ENCODE measurements around the gene ZNRF2. TPM values are rescaled to one million over a fixed set of nuclear protein-coding genes. Genes with fewer than 3 reads are reported as not detected.

The ZNRF2 gene
- total RNA-seq, 2 experiments from 2014 or later = 9.6 to 10.5 TPM

DNA sequence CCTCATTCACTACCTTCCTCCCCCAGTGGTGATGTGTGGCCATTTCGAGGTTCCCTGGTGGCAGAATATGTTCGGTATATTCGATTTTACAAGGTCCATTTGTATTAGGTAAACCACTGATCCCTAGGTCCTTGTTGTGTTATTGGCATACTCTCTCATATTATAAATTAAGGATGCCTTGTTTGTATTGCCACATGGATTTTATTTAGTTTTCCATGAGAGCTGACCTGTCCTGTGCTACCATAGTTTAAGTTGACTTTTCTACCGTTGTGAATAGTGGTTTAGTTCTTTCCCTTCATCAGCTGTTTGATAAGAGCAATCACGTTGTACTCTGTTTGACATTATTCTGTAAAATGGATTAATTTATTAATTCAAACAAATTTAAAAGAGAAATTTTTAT lies 29.4 kb downstream of the ZNRF2 start:
- H3K4me3 Mint-ChIP-seq = no peak overlapping the region
- no peaks in the 10 kb centered on the region for H3K27me3 Mint-ChIP-seq
- no peak for DNase-seq
- CTCF ChIA-PET = interaction anchor here (0.7 to 1.6 kb wide), 3 partner anchors 9 to 301 kb away, joined by 3 to 5 read pairs (median 4); no protein-coding TSS in a partner anchor
- no peak overlapping the region for H3K27ac Mint-ChIP-seq
- intact Hi-C loops (cut with micrococcal nuclease) = no loop called here
- no peaks in the 10 kb centered on the region for H3K36me3 Mint-ChIP-seq
- peaks cover 65% of the 10 kb centered on the region for H3K4me1 Mint-ChIP-seq (ENCODE audit: low read depth)
- POLR2A ChIA-PET = no interaction called here
- no peaks in the 10 kb centered on the region for H3K9me3 Mint-ChIP-seq

DNA sequence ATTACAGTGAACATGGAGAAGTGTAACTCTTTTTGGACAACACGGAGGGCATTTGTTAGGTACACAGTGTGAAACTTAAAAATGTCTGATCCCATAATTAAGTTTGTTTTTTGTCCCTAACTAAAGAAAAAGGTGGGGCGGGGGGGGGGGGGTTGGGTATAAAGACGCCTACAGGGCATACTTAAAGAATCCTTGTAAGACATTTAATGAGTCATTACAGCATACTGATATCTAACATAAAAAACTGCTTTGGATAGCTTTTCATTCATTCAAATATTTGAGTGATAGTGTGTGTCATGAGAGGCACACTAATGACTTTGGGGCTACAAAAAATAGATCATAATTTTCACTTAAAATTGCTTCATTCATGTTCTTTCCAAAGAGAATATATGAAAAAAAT lies 31.2 kb downstream of the ZNRF2 start:
- no peak overlapping the region for H3K27ac Mint-ChIP-seq

DNA sequence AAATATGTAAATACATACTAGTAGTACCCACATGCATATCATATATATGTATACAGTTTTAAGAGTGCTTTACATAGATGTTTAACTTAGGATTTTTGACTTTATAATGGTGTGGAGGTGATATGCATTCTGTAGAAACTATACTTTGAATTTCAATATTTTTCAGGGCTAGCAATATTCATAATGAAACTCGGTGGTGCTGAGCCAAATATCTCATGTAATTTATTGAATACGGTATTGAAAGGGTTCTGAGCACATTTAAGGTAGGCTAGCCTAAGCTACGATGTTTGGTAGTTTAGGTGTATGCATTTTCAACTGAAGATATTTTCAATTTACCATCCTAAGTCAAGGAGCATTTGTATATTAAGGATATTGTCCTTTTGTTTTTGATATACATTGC lies 36.0 kb downstream of the ZNRF2 start:
- Mint-ChIP-seq H3K9me3 (no peaks in the 10 kb centered on the region), H3K4me1 (ENCODE audit: low read depth) (peaks cover 74% of the 10 kb centered on the region), H3K27ac (no peak overlapping the region), H3K4me3 (no peak overlapping the region), H3K27me3 (no peaks in the 10 kb centered on the region), H3K36me3 (peaks cover 7% of the 10 kb centered on the region)
- intact Hi-C loops (cut with micrococcal nuclease) = loop anchor here (5.0 kb wide), 1 partner anchor 293 kb away; the partner anchor contains the start of genes FKBP14 and PLEKHA8
- POLR2A ChIA-PET = no interaction called here
- CTCF ChIA-PET = no interaction called here
- no peak for DNase-seq

More for the DNA sequence above, 31.2 kb downstream of the ZNRF2 start:
- Mint-ChIP-seq H3K36me3 (no peaks in the 10 kb centered on the region), H3K27me3 (no peaks in the 10 kb centered on the region), H3K4me1 (ENCODE audit: low read depth) (peaks cover 66% of the 10 kb centered on the region), H3K4me3 (no peak overlapping the region), H3K9me3 (no peaks in the 10 kb centered on the region)
- no peak for DNase-seq
- intact Hi-C loops (cut with micrococcal nuclease) = no loop called here
- POLR2A ChIA-PET = no interaction called here
- CTCF ChIA-PET = no interaction called here

DNA sequence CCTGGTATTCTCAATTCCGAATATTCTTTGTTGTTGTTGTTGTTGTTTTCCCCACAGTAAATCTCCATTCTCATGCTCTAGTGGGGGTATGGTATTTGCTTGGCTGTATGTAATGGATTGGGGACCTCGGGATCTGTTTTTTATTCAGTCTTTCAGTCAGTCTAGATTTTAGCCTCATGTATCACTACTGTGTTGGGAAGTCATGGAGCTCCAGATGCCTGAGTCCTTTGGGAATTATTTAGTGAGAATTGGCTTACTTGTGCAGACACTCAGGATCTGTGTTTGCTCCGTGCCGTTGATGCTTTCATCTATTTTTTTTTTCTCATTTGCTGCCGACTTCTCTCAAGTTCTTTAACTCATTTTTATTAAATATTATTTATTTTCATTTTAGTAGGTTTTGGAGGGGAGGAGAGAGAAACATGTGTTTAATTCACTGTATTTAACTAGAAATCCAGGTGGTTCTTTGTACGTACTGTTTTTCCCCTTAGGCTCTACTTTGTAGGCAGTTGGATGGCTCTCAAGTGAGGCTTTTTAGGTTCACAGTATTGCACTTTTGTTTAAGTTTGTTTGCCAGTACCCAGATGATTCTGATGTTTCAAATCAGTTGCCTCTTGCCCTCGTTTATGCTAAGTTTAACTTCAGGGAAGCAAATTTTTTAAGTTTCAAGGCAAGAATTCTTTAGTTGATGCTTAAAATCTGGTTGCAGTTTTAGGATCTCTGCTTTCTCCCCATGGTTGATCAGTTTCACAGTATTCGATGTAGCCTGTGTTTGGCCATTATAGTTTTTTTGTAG lies 36.9 kb downstream of the ZNRF2 start:
- no peak for DNase-seq
- Mint-ChIP-seq H3K4me1 (ENCODE audit: low read depth) (peaks cover 76% of the 10 kb centered on the region), H3K27ac (peak overlapping the region; percentile 86), H3K4me3 (peak overlapping the region; percentile 73), H3K9me3 (no peaks in the 10 kb centered on the region), H3K36me3 (peaks cover 9% of the 10 kb centered on the region), H3K27me3 (no peaks in the 10 kb centered on the region)
- intact Hi-C loops (cut with micrococcal nuclease) = loop anchor here (5.0 kb wide), 1 partner anchor 294 kb away; the partner anchor contains the start of genes FKBP14 and PLEKHA8
- POLR2A ChIA-PET = interaction anchor here (2.5 kb wide), 1 partner anchor 27 kb away, joined by 17 read pairs; no protein-coding TSS in a partner anchor
- CTCF ChIA-PET = no interaction called here

DNA sequence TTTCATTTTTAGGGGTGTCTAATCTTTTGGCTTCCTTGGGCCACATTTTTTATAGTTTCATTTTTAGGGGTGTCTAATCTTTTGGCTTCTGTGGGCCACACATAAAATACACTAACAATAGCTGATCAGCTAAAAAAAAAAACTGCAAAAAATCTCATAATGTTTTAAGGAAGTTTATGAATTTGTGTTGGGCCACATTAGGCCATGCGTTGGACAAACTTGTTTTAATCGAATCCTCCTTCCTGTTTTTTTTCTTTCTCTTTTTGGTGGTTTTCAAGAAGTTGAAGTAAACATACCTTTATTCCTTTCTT lies 37.4 kb downstream of the ZNRF2 start:
- DNase-seq = no peak
- peak overlapping the region; percentile 86 for H3K27ac Mint-ChIP-seq
- H3K4me3 Mint-ChIP-seq = peak overlapping the region; percentile 73
- H3K4me1 Mint-ChIP-seq (ENCODE audit: low read depth) = peaks cover 76% of the 10 kb centered on the region
- no peaks in the 10 kb centered on the region for H3K9me3 Mint-ChIP-seq
- intact Hi-C loops (cut with micrococcal nuclease) = loop anchor here (1.0 to 5.0 kb wide), 3 partner anchors 8 to 295 kb away; partner anchors contain the start of genes FKBP14, PLEKHA8 and ZNRF2
- ChIA-PET CTCF (interaction anchor here (0.9 to 2.2 kb wide), 3 partner anchors 27 to 37 kb away, joined by 3 to 10 read pairs (median 9); partner anchors contain the start of gene ZNRF2), POLR2A (interaction anchor here (1.6 to 2.5 kb wide), 3 partner anchors 9 to 37 kb away, joined by 5 to 17 read pairs (median 7); no protein-coding TSS in a partner anchor)
- no peaks in the 10 kb centered on the region for H3K27me3 Mint-ChIP-seq
- peaks cover 14% of the 10 kb centered on the region for H3K36me3 Mint-ChIP-seq

DNA sequence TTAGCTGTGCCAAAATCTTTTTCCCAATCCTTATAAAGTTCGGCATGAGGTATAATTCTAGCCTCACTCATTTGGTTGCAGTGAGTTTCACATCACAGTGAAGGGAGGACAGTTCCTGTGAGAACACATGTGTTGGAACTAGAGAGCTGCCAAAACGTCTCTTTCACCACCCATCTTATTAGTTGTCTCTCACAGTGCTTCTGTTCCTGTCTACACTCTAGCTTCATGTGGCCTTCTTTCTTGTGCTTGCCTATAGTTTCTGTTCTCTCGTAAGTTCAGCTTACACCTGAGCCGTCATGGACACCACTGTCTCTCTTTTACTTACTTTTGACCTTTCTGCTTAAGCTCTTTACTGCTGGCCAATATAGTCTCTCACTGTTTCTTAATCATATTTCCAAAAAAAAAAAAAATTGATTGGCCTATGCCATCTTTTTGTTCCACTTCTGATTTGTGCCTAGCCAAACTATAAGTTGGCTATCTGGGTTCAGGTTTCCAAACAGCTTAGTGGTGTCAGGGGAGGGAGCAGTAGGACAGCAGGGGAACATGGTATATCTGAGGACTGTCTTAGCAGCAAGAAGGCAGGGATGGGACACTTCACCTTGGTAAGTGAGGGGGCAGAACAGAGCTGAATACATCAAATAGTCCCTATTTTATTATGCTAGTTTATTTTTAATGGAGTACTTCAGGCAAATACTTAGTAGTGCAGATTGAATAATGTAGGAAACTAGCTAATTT lies 38.0 kb downstream of the ZNRF2 start:
- no peaks in the 10 kb centered on the region for H3K27me3 Mint-ChIP-seq
- POLR2A ChIA-PET = interaction anchor here (0.6 to 2.5 kb wide), 7 partner anchors 9 to 156 kb away, joined by 3 to 17 read pairs (median 5); partner anchors contain the start of gene NOD1
- DNase-seq = no peak
- no peaks in the 10 kb centered on the region for H3K9me3 Mint-ChIP-seq
- H3K4me3 Mint-ChIP-seq = peak overlapping the region; percentile 73
- peak overlapping the region; percentile 86 for H3K27ac Mint-ChIP-seq
- peaks cover 18% of the 10 kb centered on the region for H3K36me3 Mint-ChIP-seq
- H3K4me1 Mint-ChIP-seq (ENCODE audit: low read depth) = peaks cover 72% of the 10 kb centered on the region
- intact Hi-C loops (cut with micrococcal nuclease) = loop anchor here (1.0 to 5.0 kb wide), 5 partner anchors 8 to 295 kb away; partner anchors contain the start of genes FKBP14, PLEKHA8 and ZNRF2
- CTCF ChIA-PET = interaction anchor here (0.8 to 2.2 kb wide), 7 partner anchors 9 to 154 kb away, joined by 3 to 10 read pairs (median 5); partner anchors contain the start of gene ZNRF2

DNA sequence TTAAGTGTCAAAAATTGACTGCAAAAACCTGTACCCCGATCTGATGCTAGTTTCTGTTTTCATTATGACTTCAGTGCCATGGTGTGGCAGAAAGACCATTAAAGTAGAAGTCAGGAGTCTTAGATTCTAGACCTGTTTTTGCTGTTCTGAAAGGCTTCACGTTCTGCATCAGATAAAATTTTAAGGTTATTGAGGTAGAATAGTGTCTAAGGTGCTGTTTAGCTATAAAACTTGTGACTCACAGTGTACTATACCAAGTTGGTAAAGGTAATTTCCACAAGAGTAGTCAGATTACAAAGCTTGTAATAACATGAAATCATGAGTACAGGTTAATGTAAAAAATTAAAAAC lies 38.6 kb downstream of the ZNRF2 start:
- peak overlapping the region; percentile 73 for H3K4me3 Mint-ChIP-seq
- H3K9me3 Mint-ChIP-seq = no peaks in the 10 kb centered on the region
- CTCF ChIA-PET = interaction anchor here (0.8 to 2.2 kb wide), 8 partner anchors 8 to 153 kb away, joined by 3 to 10 read pairs (median 4); partner anchors contain the start of gene ZNRF2
- H3K36me3 Mint-ChIP-seq = peaks cover 18% of the 10 kb centered on the region
- H3K27ac Mint-ChIP-seq = peak overlapping the region; percentile 86
- H3K4me1 Mint-ChIP-seq (ENCODE audit: low read depth) = peaks cover 69% of the 10 kb centered on the region
- POLR2A ChIA-PET = interaction anchor here (0.6 to 2.5 kb wide), 8 partner anchors 8 to 155 kb away, joined by 3 to 17 read pairs (median 4); partner anchors contain the start of gene NOD1
- intact Hi-C loops (cut with micrococcal nuclease) = loop anchor here (1.0 to 5.0 kb wide), 3 partner anchors 15 to 296 kb away; partner anchors contain the start of genes FKBP14 and PLEKHA8
- DNase-seq = no peak
- H3K27me3 Mint-ChIP-seq = no peaks in the 10 kb centered on the region

DNA sequence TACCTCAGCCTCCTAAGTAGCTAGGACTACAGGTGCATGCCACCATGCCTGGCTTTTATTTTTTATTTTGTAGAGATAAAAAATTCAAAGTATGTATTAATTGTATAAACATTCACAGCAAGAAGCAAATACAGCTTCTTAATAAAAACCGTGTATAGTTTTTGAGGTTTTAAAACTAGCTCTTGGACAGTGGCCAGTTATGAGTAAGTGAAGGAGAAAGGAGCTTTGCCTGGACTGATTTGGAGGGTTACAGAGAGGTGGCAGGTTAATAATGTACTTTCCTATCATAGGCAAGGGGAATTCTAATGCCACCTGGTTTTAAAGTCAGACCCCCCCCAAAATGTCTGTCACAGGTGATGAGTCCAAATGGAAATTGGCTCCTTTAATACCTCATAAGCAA lies 43.4 kb downstream of the ZNRF2 start:
- DNase-seq = no peak
- ChIA-PET POLR2A (no interaction called here), CTCF (interaction anchor here (1.2 kb wide), 1 partner anchor 26 kb away, joined by 3 read pairs; no protein-coding TSS in a partner anchor)
- Mint-ChIP-seq H3K27me3 (no peaks in the 10 kb centered on the region), H3K9me3 (peaks cover 2% of the 10 kb centered on the region), H3K4me1 (ENCODE audit: low read depth) (peaks cover 69% of the 10 kb centered on the region), H3K36me3 (peaks cover 18% of the 10 kb centered on the region), H3K4me3 (no peak overlapping the region), H3K27ac (no peak overlapping the region)
- intact Hi-C loops (cut with micrococcal nuclease) = no loop called here

DNA sequence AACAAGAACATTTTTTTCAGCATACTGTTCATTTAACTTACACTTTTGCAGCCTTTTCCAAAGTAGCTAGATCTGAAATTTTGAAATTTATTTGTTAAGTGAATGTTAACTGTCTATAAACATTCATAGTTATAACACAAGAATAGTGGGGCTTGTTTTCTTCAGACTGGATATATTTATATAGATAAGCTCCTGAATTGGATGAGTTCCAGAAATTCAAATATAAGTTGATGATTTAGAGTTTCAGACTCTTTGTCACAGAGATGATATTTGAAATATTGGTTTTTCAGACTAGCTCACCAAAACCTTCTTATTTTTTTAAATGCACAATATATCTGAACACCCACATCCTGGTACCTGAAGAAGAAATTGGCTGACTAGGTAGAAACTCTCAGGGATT lies 44.0 kb downstream of the ZNRF2 start:
- Mint-ChIP-seq H3K27me3 (no peaks in the 10 kb centered on the region), H3K4me3 (no peak overlapping the region), H3K27ac (no peak overlapping the region), H3K36me3 (peaks cover 18% of the 10 kb centered on the region), H3K9me3 (peaks cover 2% of the 10 kb centered on the region), H3K4me1 (ENCODE audit: low read depth) (peaks cover 63% of the 10 kb centered on the region)
- no peak for DNase-seq
- intact Hi-C loops (cut with micrococcal nuclease) = no loop called here
- ChIA-PET CTCF (no interaction called here), POLR2A (no interaction called here)

DNA sequence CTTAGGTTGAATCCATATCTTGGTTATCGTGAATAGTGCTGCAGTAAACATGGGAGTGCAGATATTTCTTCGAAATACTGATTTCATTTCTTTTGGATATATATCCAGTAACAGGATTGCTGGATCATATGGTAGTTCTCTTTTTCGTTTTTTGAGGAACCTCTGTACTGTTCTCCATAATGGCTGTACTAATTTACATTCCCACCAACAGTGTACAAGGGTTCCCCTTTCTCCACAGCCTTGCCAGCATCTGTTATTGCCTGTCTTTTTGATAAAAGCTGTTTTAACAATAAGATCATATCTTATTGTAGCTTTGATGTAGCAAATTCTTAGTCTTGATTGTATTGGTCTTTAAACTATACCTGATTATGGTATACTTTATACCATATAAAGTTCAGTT lies 45.3 kb downstream of the ZNRF2 start:
- no peaks in the 10 kb centered on the region for H3K27me3 Mint-ChIP-seq
- peaks cover 12% of the 10 kb centered on the region for H3K36me3 Mint-ChIP-seq
- DNase-seq = no peak
- H3K27ac Mint-ChIP-seq = no peak overlapping the region
- H3K9me3 Mint-ChIP-seq = peaks cover 2% of the 10 kb centered on the region
- H3K4me1 Mint-ChIP-seq (ENCODE audit: low read depth) = peaks cover 65% of the 10 kb centered on the region
- ChIA-PET POLR2A (no interaction called here), CTCF (interaction anchor here (0.7 kb wide), 1 partner anchor 24 kb away, joined by 3 read pairs; no protein-coding TSS in a partner anchor)
- intact Hi-C loops (cut with micrococcal nuclease) = loop anchor here (1.0 kb wide), 3 partner anchors 7 to 43 kb away; no protein-coding TSS in a partner anchor
- no peak overlapping the region for H3K4me3 Mint-ChIP-seq

DNA sequence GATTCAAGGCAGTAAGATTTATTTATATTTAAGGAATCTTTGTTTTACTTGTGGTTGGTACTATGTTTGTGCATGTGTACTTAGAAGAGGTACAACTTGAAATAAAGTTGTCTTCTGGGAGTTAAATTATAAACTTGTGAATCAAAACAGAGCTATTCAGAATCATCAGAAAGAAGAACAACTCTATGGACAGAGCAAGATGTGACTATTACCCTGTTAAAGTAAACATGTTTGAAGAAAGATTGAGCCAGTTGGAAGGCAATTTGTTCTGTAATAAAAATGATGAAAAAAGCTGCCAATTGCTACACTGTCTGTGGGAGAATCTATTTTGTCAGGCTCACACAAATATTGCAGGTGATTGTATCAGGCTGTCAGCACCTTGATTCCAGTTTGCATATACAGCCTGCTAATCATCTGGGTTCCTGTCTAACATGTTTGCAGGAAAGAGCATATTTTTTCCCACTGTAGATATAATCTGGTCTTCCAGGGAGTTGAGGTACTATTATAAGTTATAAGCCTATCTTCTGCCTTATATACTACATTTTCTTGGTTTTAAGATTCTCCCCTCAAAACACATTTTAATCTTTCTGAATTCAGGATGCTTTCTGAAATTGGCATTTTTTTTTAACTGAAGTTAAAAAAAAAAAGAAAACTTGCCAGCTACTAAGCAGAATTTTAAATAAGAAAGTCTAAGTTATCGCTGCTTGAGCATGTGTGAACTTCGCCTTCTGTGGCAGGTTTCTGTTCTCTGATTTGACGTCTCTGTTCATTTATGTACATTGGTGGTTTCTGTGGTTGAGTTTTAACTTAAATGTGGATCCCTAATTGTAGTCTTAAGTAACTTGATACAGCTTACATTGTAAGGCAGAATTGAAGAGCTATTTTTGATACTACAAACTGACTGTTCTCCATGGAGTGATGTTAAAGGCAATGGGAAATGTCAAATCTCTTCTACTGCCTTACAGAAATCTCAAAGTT lies 46.0 kb downstream of the ZNRF2 start:
- DNase-seq = peak; percentile 41
- intact Hi-C loops (cut with micrococcal nuclease) = loop anchor here (1.0 kb wide), 3 partner anchors 8 to 44 kb away; no protein-coding TSS in a partner anchor
- H3K27me3 Mint-ChIP-seq = no peaks in the 10 kb centered on the region
- CTCF ChIA-PET = interaction anchor here (0.6 to 1.7 kb wide), 4 partner anchors 8 to 82 kb away, joined by 3 to 8 read pairs (median 3); no protein-coding TSS in a partner anchor
- POLR2A ChIA-PET = interaction anchor here (1.9 kb wide), 1 partner anchor 8 kb away, joined by 5 read pairs; no protein-coding TSS in a partner anchor
- peaks cover 2% of the 10 kb centered on the region for H3K9me3 Mint-ChIP-seq
- peak overlapping the region; percentile 27 for H3K4me3 Mint-ChIP-seq
- peaks cover 11% of the 10 kb centered on the region for H3K36me3 Mint-ChIP-seq
- peaks cover 62% of the 10 kb centered on the region for H3K4me1 Mint-ChIP-seq (ENCODE audit: low read depth)
- H3K27ac Mint-ChIP-seq = peak overlapping the region; percentile 19

Data from activated CD4-positive, alpha-beta memory T cell treated with anti-CD3 and anti-CD28 coated beads for 36 hours (primary cell).